ENCODE measurements around the gene R3HDM2. TPM values are rescaled to one million over a fixed set of nuclear protein-coding genes. Genes with fewer than 3 reads are reported as not detected.

R3HDM2 gene
- total RNA-seq, 4 donors from 2014 or later = 21.7 to 37.6 (median 29.3) TPM

GRCh38 chr12:57470970-57471656 lies 40.3 kb upstream of the R3HDM2 start:
- Histone ChIP-seq H3K4me3 (no peak overlapping the region), H3K36me3 (no peaks in the 10 kb centered on the region), H3K4me1 (peaks cover 12 to 15% (median 14%) of the 10 kb centered on the region in 3 donors), H3K27me3 (peaks cover 2 to 92% (median 15%) of the 10 kb centered on the region in 4 donors), H3K9me3 (no peaks in the 10 kb centered on the region), H3K27ac (no peak overlapping the region)
- TF ChIP-seq POLR2A (IDR thresholded peaks at IDR 0.05) = no peak
- TF ChIP-seq CTCF (IDR thresholded peaks at IDR 0.05) = no peak
- DNase-seq = no peak
- intact Hi-C loops (cut with DNase I) = no loop called here
- WGBS, 2 donors = 73 to 94% methylated on average over 2 of the region's 4 CpGs

GRCh38 chr12:57470286-57470969 lies 39.6 kb upstream of the R3HDM2 start:
- peaks cover 5 to 8% (median 7%) of the 10 kb centered on the region in 3 donors for H3K4me1 ChIP-seq
- intact Hi-C loops (cut with DNase I) = no loop called here
- H3K27ac ChIP-seq = no peak overlapping the region
- no peaks in the 10 kb centered on the region for H3K9me3 ChIP-seq
- H3K36me3 ChIP-seq = no peaks in the 10 kb centered on the region
- no peak for DNase-seq
- TF ChIP-seq POLR2A (IDR thresholded peaks at IDR 0.05) = no peak
- no peak for TF ChIP-seq CTCF (IDR thresholded peaks at IDR 0.05)
- WGBS, 2 donors = 88 to 93% methylated on average over 8 to 9 of the region's 14 CpGs
- no peak overlapping the region for H3K4me3 ChIP-seq
- H3K27me3 ChIP-seq = peaks cover 0 to 86% (median 10%) of the 10 kb centered on the region in 4 donors

GRCh38 chr12:57469296-57470164 lies 38.7 kb upstream of the R3HDM2 start:
- intact Hi-C loops (cut with DNase I) = no loop called here
- 79 to 88% methylated on average over 8 to 9 of the region's 10 CpGs for WGBS, 2 donors
- H3K36me3 ChIP-seq = no peaks in the 10 kb centered on the region
- TF ChIP-seq POLR2A (IDR thresholded peaks at IDR 0.05) (no peak), CTCF (IDR thresholded peaks at IDR 0.05) (no peak)
- DNase-seq = no peak
- no peak overlapping the region for H3K4me3 ChIP-seq
- H3K27me3 ChIP-seq = peaks cover 0 to 86% (median 3%) of the 10 kb centered on the region in 4 donors
- H3K9me3 ChIP-seq = no peaks in the 10 kb centered on the region
- no peaks in the 10 kb centered on the region for H3K4me1 ChIP-seq
- no peak overlapping the region for H3K27ac ChIP-seq

- no peaks in the 10 kb centered on the region for H3K36me3 ChIP-seq
- no peak overlapping the region for H3K4me3 ChIP-seq
- peaks cover 0 to 76% (median 0%) of the 10 kb centered on the region in 4 donors for H3K27me3 ChIP-seq
- H3K9me3 ChIP-seq = no peaks in the 10 kb centered on the region
- H3K27ac ChIP-seq = no peak overlapping the region
- DNase-seq = no peak
- peaks cover 0 to under 1% (median 0%) of the 10 kb centered on the region in 3 donors for H3K4me1 ChIP-seq
- WGBS, 2 donors = 60 to 82% methylated on average over 3 to 5 of the region's 11 CpGs
- intact Hi-C loops (cut with DNase I) = no loop called here
- no peak for TF ChIP-seq POLR2A (IDR thresholded peaks at IDR 0.05)
Measured at GRCh38 chr12:57467915-57468314, 37.1 kb upstream of the R3HDM2 start.

GRCh38 chr12:57467212-57467874 lies 36.5 kb upstream of the R3HDM2 start:
- intact Hi-C loops (cut with DNase I) = no loop called here
- no peak for DNase-seq
- no peak overlapping the region for H3K27ac ChIP-seq
- no peaks in the 10 kb centered on the region for H3K9me3 ChIP-seq
- 62 to 74% methylated on average over 3 to 7 of the region's 12 CpGs for whole genome bisulfite sequencing, 2 donors
- no peak overlapping the region for H3K4me3 ChIP-seq
- no peak for TF ChIP-seq CTCF (IDR thresholded peaks at IDR 0.05)
- no peak for TF ChIP-seq POLR2A (IDR thresholded peaks at IDR 0.05)
- peaks cover 0 to 71% (median 0%) of the 10 kb centered on the region in 4 donors for H3K27me3 ChIP-seq
- H3K4me1 ChIP-seq = peaks cover 0 to 7% (median 0%) of the 10 kb centered on the region in 3 donors
- no peaks in the 10 kb centered on the region for H3K36me3 ChIP-seq
